Neural cell (in vitro differentiated cells): ENCODE measurements around the gene GPR3. TPM values are rescaled to one million over a fixed set of nuclear protein-coding genes. Genes with fewer than 3 reads are reported as not detected.

Experiments used
- H2AFZ ChIP-seq: fragments of 200-600, 300-800 bp; sonication (generic), shearing (Covaris generic); 2 replicates; pipeline ENCODE4 v1.6.0; 2014; ENCODE audit warnings: low read depth, mild to moderate bottlenecking, antibody characterized with exemption, low read length, moderate library complexity
- H3F3A ChIP-seq: fragments of 200-600 bp; shearing (Covaris generic); 2 replicates; pipeline ENCODE4 v1.6.1; 2016; ENCODE audit warnings: mild to moderate bottlenecking, moderate library complexity, mixed read lengths, antibody characterized with exemption, low read length; ENCODE audit not compliant: insufficient read depth, poor library complexity, severe bottlenecking
- H3K27ac ChIP-seq: fragments of 200-600, 300-800 bp; sonication (generic), shearing (Covaris generic); 2 replicates; pipeline ENCODE4 v1.5.1; 2014; ENCODE audit warnings: mild to moderate bottlenecking, low read length, moderate library complexity
- H3K27me3 ChIP-seq: fragments of 300-800, 200-600 bp; sonication (generic), shearing (Covaris generic); 2 replicates; pipeline ENCODE4 v1.6.0; 2014; ENCODE audit warnings: mild to moderate bottlenecking, low read depth, low read length, moderate library complexity; ENCODE audit not compliant: insufficient read depth
- H3K36me3 ChIP-seq: fragments of 300-800, 200-600 bp; sonication (generic), shearing (Covaris generic); 2 replicates; pipeline ENCODE4 v1.5.1; 2014; ENCODE audit warnings: mild to moderate bottlenecking, antibody characterized with exemption, low read length, moderate library complexity; ENCODE audit not compliant: insufficient read depth
- H3K4me2 ChIP-seq: fragments of 300-800, 200-600 bp; sonication (generic), shearing (Covaris generic); 2 replicates; pipeline ENCODE4 v1.6.0; 2014; ENCODE audit warnings: mild to moderate bottlenecking, low read length
- H3K4me3 ChIP-seq: fragments of 300-800, 200-600 bp; sonication (generic), shearing (Covaris generic); 2 replicates; pipeline ENCODE4 v1.5.1; 2014; ENCODE audit warnings: mild to moderate bottlenecking, low read length, moderate library complexity
- H3K79me2 ChIP-seq: fragments of 200-600 bp; shearing (Covaris generic); replicated peaks from 2 replicates; pipeline ENCODE4 v1.6.0; 2014; ENCODE audit warnings: mild to moderate bottlenecking, low read length, moderate library complexity; ENCODE audit not compliant: insufficient read depth
- H3K9ac ChIP-seq: fragments of 300-800, 200-600 bp; sonication (generic), shearing (Covaris generic); 2 replicates; pipeline ENCODE4 v1.6.1; 2016; ENCODE audit warnings: mild to moderate bottlenecking, low read length, mixed read lengths
- H3K9me2 ChIP-seq: fragments of 200-600 bp; shearing (Covaris generic); 2 replicates; pipeline ENCODE4 v1.6.1; 2016; ENCODE audit warnings: mild to moderate bottlenecking, low read length, mixed read lengths; ENCODE audit not compliant: insufficient read depth
- H3K9me3 ChIP-seq: fragments of 200-600, 300-800 bp; sonication (generic), shearing (Covaris generic); 2 replicates; pipeline ENCODE4 v1.6.1; 2016; ENCODE audit warnings: mild to moderate bottlenecking, mixed run types, low read length, moderate library complexity, mixed read lengths
- H4K20me1 ChIP-seq: fragments of 200-600 bp; shearing (Covaris generic); 2 replicates; pipeline ENCODE4 v1.6.1; 2016; ENCODE audit warnings: mild to moderate bottlenecking, mixed run types; ENCODE audit not compliant: insufficient read depth
- EP300 ChIP-seq: fragments of 450-650 bp; conservative IDR thresholded peaks from 2 replicates; pipeline ENCODE4 v1.6.1; 2014; ENCODE audit warnings: antibody characterized with exemption, mild to moderate bottlenecking, moderate library complexity; ENCODE audit not compliant: poor library complexity, severe bottlenecking
- EZH2 ChIP-seq: fragments of 200-600, 300-800 bp; shearing (Covaris generic), sonication (generic); IDR thresholded peaks from 2 replicates; pipeline ENCODE4 v1.6.1; 2014; ENCODE audit warnings: antibody characterized with exemption, low read length, borderline replicate concordance, mild to moderate bottlenecking; ENCODE audit not compliant: insufficient read depth, poor library complexity, severe bottlenecking
- MXI1 ChIP-seq: fragments of 450-650 bp; conservative IDR thresholded peaks from 2 replicates; pipeline ENCODE4 v1.6.1; 2014; ENCODE audit warnings: antibody characterized with exemption, mild to moderate bottlenecking; ENCODE audit not compliant: poor library complexity, severe bottlenecking
- POLR2AphosphoS5 ChIP-seq: IDR thresholded peaks from 2 replicates; pipeline ENCODE4 v1.6.1; 2012
- RAD21 ChIP-seq: fragments of 450-650 bp; conservative IDR thresholded peaks from 2 replicates; pipeline ENCODE4 v1.6.1; 2014; ENCODE audit warnings: antibody characterized with exemption, mild to moderate bottlenecking, moderate library complexity
- REST ChIP-seq: IDR thresholded peaks from 2 replicates; pipeline ENCODE4 v1.6.1; 2012; ENCODE audit warnings: borderline replicate concordance
- SMC3 ChIP-seq: fragments of 450-650 bp; conservative IDR thresholded peaks from 2 replicates; pipeline ENCODE4 v1.6.1; 2014; ENCODE audit warnings: antibody characterized with exemption, mild to moderate bottlenecking, moderate library complexity; ENCODE audit not compliant: poor library complexity
- TAF1 ChIP-seq: IDR thresholded peaks from 2 replicates; pipeline ENCODE4 v1.6.1; 2012; ENCODE audit warnings: low read depth
- polyA plus RNA-seq: library from polyadenylated mRNA; depleted of rRNA; stranded (reverse); fragments of >200 nt; gene quantifications from 2 replicates; pipeline ENCODE4 v1.2.3, GENCODE V29; 2014
- TF ChIP-seq, protein P1 (sequence below): fragments of 450-650 bp; IDR thresholded peaks from 2 replicates; pipeline ENCODE4 v1.5.1; 2014; ENCODE audit warnings: antibody characterized with exemption, mild to moderate bottlenecking, moderate library complexity; ENCODE audit not compliant: poor library complexity, severe bottlenecking

Gene GPR3
- polyA plus RNA-seq, 1 donor from 2014 or later: 0.54 TPM

GRCh38 chr1:27380766-27381733 lies 11.4 kb upstream of the GPR3 start:
- no peaks in the 10 kb centered on the region for H3K79me2 ChIP-seq
- H3K36me3 ChIP-seq: no peaks in the 10 kb centered on the region
- no peaks in the 10 kb centered on the region for H3K9me3 ChIP-seq
- no peak overlapping the region for H3K4me2 ChIP-seq
- no peak overlapping the region for H3K27ac ChIP-seq
- no peaks in the 10 kb centered on the region for H3F3A ChIP-seq
- H3K9ac ChIP-seq: no peak overlapping the region
- no peaks in the 10 kb centered on the region for H4K20me1 ChIP-seq
- TF ChIP-seq TAF1 (no peak), MXI1 (no peak), EP300 (no peak), EZH2 (no peak), REST (no peak), RAD21 (no peak), POLR2AphosphoS5 (no peak), SMC3 (no peak)
- TF ChIP-seq, protein P1, sequence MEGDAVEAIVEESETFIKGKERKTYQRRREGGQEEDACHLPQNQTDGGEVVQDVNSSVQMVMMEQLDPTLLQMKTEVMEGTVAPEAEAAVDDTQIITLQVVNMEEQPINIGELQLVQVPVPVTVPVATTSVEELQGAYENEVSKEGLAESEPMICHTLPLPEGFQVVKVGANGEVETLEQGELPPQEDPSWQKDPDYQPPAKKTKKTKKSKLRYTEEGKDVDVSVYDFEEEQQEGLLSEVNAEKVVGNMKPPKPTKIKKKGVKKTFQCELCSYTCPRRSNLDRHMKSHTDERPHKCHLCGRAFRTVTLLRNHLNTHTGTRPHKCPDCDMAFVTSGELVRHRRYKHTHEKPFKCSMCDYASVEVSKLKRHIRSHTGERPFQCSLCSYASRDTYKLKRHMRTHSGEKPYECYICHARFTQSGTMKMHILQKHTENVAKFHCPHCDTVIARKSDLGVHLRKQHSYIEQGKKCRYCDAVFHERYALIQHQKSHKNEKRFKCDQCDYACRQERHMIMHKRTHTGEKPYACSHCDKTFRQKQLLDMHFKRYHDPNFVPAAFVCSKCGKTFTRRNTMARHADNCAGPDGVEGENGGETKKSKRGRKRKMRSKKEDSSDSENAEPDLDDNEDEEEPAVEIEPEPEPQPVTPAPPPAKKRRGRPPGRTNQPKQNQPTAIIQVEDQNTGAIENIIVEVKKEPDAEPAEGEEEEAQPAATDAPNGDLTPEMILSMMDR: no peak
- no peak overlapping the region for H2AFZ ChIP-seq
- H3K9me2 ChIP-seq: no peaks in the 10 kb centered on the region
- H3K27me3 ChIP-seq: peaks cover 10% of the 10 kb centered on the region
- no peak overlapping the region for H3K4me3 ChIP-seq

DNA sequence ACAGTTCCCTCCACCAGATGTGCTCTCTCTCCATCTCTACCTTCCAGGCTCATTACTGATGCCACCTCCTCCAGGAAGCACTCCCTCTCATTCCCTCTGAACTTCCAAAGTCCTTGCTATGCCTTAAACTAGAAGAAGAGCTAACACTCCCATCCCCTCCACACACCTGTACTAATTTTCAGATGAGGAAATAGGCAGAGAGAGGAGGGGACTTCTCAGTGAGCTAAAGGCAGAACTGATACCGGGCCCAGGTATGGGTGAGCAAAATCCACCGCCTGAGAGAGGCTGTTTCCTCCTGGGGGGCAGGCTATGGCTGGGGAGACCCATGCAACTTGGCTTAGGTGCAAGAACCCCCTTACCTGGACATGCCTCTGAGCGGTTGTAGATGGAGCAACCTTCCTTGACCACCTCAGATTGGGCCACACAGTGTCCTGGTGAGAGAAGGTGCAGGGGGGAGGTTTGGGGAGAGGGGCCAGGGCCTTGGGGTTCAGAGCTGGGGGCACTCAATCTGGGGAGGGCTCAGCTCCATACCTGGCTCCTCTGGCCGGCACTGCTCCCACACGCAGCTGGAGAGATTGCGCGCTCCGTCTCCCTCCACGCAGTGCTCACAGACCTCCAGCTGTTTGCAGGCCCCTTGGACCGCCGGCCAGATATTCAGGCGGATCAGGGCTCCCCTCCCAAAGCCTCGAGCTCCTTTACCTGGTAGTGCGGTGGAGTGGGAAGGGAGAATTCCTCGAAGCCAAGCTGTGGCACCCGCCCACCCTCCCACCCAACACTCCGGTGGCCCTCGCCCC lies 10.3 kb upstream of the GPR3 start:
- H3K79me2 ChIP-seq: no peaks in the 10 kb centered on the region
- no peaks in the 10 kb centered on the region for H3K36me3 ChIP-seq
- no peaks in the 10 kb centered on the region for H3K9me3 ChIP-seq
- H3K27ac ChIP-seq: no peak overlapping the region
- no peaks in the 10 kb centered on the region for H4K20me1 ChIP-seq
- H3K4me3 ChIP-seq: no peak overlapping the region
- H2AFZ ChIP-seq: no peak overlapping the region
- TF ChIP-seq MXI1 (no peak), EZH2 (no peak), EP300 (no peak), TAF1 (no peak), REST (no peak), POLR2AphosphoS5 (no peak), SMC3 (no peak), RAD21 (no peak)
- TF ChIP-seq, protein P1: no peak
- H3K9ac ChIP-seq: no peak overlapping the region
- no peak overlapping the region for H3K4me2 ChIP-seq
- H3K27me3 ChIP-seq: peaks cover 10% of the 10 kb centered on the region
- H3F3A ChIP-seq: no peaks in the 10 kb centered on the region
- no peaks in the 10 kb centered on the region for H3K9me2 ChIP-seq
